PC-3 (cell line): Measurements from ENCODE around the gene MISP3. TPM values are rescaled to one million over a fixed set of nuclear protein-coding genes. Genes with fewer than 3 reads are reported as not detected.

Experiments
- ATAC-seq: fragments of 200-7000 bp; cut with Tn5 transposase; 2 replicates; pipeline ENCODE4 v1.9.1; 2020; ENCODE audit warnings: mild to moderate bottlenecking, moderate library complexity
- BruUV-seq: library from RNA; stranded (reverse); fragments of 400-500 nt; replicated peaks from 2 replicates; lab custom pipeline; 2021; lab: Mats Ljungman, UMichigan
- CTCF ChIA-PET: fragments of 300-600 bp; sonication (Branson Sonifier 250); formaldehyde crosslinking; loops from one replicate; lab custom pipeline; 2022; ENCODE audit warnings: antibody characterized with exemption; lab: Charles Lee
- POLR2A ChIA-PET: fragments of 300-600 bp; sonication (Branson Sonifier 250); formaldehyde crosslinking; loops from one replicate; lab custom pipeline; 2022; ENCODE audit warnings: antibody characterized with exemption; ENCODE audit not compliant: unreplicated experiment; lab: Charles Lee
- DNase-seq: peaks from one replicate; pipeline ENCODE4 v3.0.0-alpha.2; 2015
- H2AFZ ChIP-seq: fragments of 300-600 bp; sonication (generic); 2 replicates; pipeline ENCODE4 v1.6.0; 2016; ENCODE audit warnings: antibody characterized with exemption, low read length
- H3F3A ChIP-seq: fragments of 300-600 bp; sonication (generic); one replicate; pipeline ENCODE4 v1.6.0; 2017; ENCODE audit warnings: antibody characterized with exemption, low read length, control low read depth, mild to moderate bottlenecking; ENCODE audit not compliant: unreplicated experiment
- H3K27ac ChIP-seq: fragments of 300-600 bp; sonication (generic); 2 replicates; pipeline ENCODE4 v1.5.1; 2016; ENCODE audit warnings: mild to moderate bottlenecking, low read length
- H3K27me3 ChIP-seq: fragments of 300-600 bp; sonication (generic); 2 replicates; pipeline ENCODE4 v1.6.1; 2016; ENCODE audit warnings: low read length, mixed read lengths
- H3K36me3 ChIP-seq: fragments of 300-600 bp; sonication (generic); 2 replicates; pipeline ENCODE4 v1.6.1; 2016; ENCODE audit warnings: low read depth, mixed run types, low read length, mixed read lengths
- H3K4me1 ChIP-seq: fragments of 300-600 bp; sonication (generic); 2 replicates; pipeline ENCODE4 v1.5.1; 2016; ENCODE audit warnings: low read length; ENCODE audit not compliant: insufficient read depth
- H3K4me2 ChIP-seq: fragments of 300-600 bp; sonication (generic); 2 replicates; pipeline ENCODE4 v1.6.0; 2016; ENCODE audit warnings: low read length
- H3K4me3 ChIP-seq: fragments of 300-600 bp; sonication (generic); 2 replicates; pipeline ENCODE4 v1.5.1; 2016; ENCODE audit warnings: mild to moderate bottlenecking, low read length, mixed read lengths
- H3K79me2 ChIP-seq: fragments of 300-600 bp; sonication (generic); 2 replicates; pipeline ENCODE4 v1.6.1; 2017; ENCODE audit warnings: low read length, mixed read lengths
- H3K9ac ChIP-seq: fragments of 300-600 bp; sonication (generic); 2 replicates; pipeline ENCODE4 v1.6.0; 2016; ENCODE audit warnings: mild to moderate bottlenecking, low read length
- H3K9me2 ChIP-seq: fragments of 300-600 bp; sonication (generic); replicated peaks from 2 replicates; pipeline ENCODE4 v1.6.1; 2016; ENCODE audit warnings: mixed run types, low read length, mixed read lengths
- H3K9me3 ChIP-seq: fragments of 300-600 bp; sonication (generic); 2 replicates; pipeline ENCODE4 v1.6.1; 2016; ENCODE audit warnings: low read length, mixed read lengths
- H4K20me1 ChIP-seq: fragments of 300-600 bp; sonication (generic); 2 replicates; pipeline ENCODE4 v1.6.1; 2016; ENCODE audit warnings: low read length, mixed read lengths
- EZH2 ChIP-seq: fragments of 300-600 bp; sonication (generic); IDR thresholded peaks from one replicate; pipeline ENCODE4 v1.6.1; 2017; ENCODE audit warnings: antibody characterized with exemption, mild to moderate bottlenecking, low read length; ENCODE audit not compliant: unreplicated experiment
- EZH2phosphoT487 ChIP-seq: fragments of 300-600 bp; sonication (generic); IDR thresholded peaks from 2 replicates; pipeline ENCODE4 v1.6.1; 2018; ENCODE audit warnings: mild to moderate bottlenecking, antibody characterized with exemption, low read length, borderline replicate concordance
- intact Hi-C: fragments of 100-400 bp; cut with micrococcal nuclease; formaldehyde crosslinking; loops from 2 replicates; pipeline ENCODE4 v1.9.0; 2023
- total RNA-seq: library from RNA; depleted of rRNA; stranded (reverse); fragments of >200 nt; gene quantifications from 2 replicates; pipeline ENCODE4 v1.2.3, GENCODE V29; 2014
- TF ChIP-seq, protein P1 (sequence below): fragments of 300-600 bp; sonication (generic); conservative IDR thresholded peaks from 2 replicates; pipeline ENCODE4 v1.5.1; 2017; ENCODE audit warnings: antibody characterized with exemption, low read depth, mild to moderate bottlenecking, low read length

Gene MISP3
- total RNA-seq, 1 experiment from 2014 or later, result 6.1 TPM

DNA sequence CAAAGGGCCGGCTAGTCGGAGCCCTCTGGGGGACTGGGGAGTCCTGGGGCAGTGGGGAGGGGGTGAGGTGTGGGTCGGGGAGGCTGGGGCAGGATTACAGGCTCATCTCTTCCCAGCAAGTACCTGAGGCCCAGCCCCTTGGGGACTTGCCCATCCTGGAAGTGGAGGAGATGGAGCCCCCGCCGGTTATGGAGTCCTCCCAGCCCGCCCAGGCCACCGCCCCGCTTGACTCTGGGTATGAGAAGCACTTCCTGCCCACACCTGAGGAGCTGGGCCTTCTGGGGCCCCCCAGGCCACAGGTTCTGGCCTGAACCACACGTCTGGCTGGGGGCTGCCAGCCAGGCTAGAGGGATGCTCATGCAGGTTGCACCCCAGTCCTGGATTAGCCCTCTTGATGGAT is 20.6 kb upstream of the MISP3 start:
- intact Hi-C loops, result no loop called here
- Histone ChIP-seq H3K36me3 (peaks cover 6% of the 10 kb centered on the region), H3K27me3 (no peaks in the 10 kb centered on the region), H3F3A (no peaks in the 10 kb centered on the region), H3K27ac (no peak overlapping the region), H3K9me2 (no peaks in the 10 kb centered on the region), H3K4me3 (no peak overlapping the region), H3K9ac (no peak overlapping the region), H2AFZ (no peak overlapping the region), H3K4me2 (no peak overlapping the region), H3K79me2 (no peaks in the 10 kb centered on the region), H4K20me1 (no peaks in the 10 kb centered on the region), H3K9me3 (peaks cover 4% of the 10 kb centered on the region; the same call in 1 of the 2 replicates), H3K4me1 (no peaks in the 10 kb centered on the region)
- ATAC-seq, result no peak
- ChIA-PET CTCF (no interaction called here), POLR2A (interaction anchor here (0.6 kb wide), 1 partner anchor 201 kb away, joined by 4 read pairs; no protein-coding TSS in a partner anchor)
- DNase-seq, result no peak
- no TSS peak for BruUV-seq
- TF ChIP-seq, protein P1, sequence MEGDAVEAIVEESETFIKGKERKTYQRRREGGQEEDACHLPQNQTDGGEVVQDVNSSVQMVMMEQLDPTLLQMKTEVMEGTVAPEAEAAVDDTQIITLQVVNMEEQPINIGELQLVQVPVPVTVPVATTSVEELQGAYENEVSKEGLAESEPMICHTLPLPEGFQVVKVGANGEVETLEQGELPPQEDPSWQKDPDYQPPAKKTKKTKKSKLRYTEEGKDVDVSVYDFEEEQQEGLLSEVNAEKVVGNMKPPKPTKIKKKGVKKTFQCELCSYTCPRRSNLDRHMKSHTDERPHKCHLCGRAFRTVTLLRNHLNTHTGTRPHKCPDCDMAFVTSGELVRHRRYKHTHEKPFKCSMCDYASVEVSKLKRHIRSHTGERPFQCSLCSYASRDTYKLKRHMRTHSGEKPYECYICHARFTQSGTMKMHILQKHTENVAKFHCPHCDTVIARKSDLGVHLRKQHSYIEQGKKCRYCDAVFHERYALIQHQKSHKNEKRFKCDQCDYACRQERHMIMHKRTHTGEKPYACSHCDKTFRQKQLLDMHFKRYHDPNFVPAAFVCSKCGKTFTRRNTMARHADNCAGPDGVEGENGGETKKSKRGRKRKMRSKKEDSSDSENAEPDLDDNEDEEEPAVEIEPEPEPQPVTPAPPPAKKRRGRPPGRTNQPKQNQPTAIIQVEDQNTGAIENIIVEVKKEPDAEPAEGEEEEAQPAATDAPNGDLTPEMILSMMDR, result no peak
- TF ChIP-seq EZH2phosphoT487 (no peak), EZH2 (no peak)

DNA sequence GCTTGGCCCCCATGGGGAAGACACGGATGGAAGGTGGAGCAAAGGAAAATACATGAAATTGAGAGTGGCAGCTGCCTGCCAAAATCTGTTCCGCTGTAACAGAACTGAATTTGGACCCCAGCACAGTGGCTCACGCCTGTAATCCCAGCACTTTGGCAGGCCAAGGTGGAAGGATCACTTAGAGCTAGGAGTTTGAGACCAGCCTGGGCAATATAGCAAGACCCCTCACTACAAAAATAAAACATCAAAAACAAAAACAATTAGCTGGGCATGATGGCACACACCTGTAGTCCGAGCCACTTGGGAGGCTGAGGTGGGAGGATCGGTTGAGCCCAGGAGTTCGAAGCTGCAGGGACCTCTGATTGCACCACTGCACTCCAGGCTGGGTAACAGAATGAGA is 20.1 kb upstream of the MISP3 start:
- H3K27ac ChIP-seq, result no peak overlapping the region
- H3K36me3 ChIP-seq, result peaks cover 6% of the 10 kb centered on the region
- no peaks in the 10 kb centered on the region for H4K20me1 ChIP-seq
- no peaks in the 10 kb centered on the region for H3K4me1 ChIP-seq
- no peaks in the 10 kb centered on the region for H3K79me2 ChIP-seq
- no peaks in the 10 kb centered on the region for H3K9me2 ChIP-seq
- no peak for ATAC-seq
- BruUV-seq, result TSS peak; percentile 44
- H3K27me3 ChIP-seq, result no peaks in the 10 kb centered on the region
- H3K9ac ChIP-seq, result no peak overlapping the region
- intact Hi-C loops, result no loop called here
- H3K4me2 ChIP-seq, result no peak overlapping the region
- no peak for DNase-seq
- no peak overlapping the region for H3K4me3 ChIP-seq
- TF ChIP-seq EZH2 (no peak), EZH2phosphoT487 (no peak)
- ChIA-PET CTCF (no interaction called here), POLR2A (interaction anchor here (0.6 kb wide), 1 partner anchor 201 kb away, joined by 4 read pairs; no protein-coding TSS in a partner anchor)
- H2AFZ ChIP-seq, result no peak overlapping the region
- no peaks in the 10 kb centered on the region for H3F3A ChIP-seq
- peaks cover 4% of the 10 kb centered on the region; the same call in 1 of the 2 replicates for H3K9me3 ChIP-seq

DNA sequence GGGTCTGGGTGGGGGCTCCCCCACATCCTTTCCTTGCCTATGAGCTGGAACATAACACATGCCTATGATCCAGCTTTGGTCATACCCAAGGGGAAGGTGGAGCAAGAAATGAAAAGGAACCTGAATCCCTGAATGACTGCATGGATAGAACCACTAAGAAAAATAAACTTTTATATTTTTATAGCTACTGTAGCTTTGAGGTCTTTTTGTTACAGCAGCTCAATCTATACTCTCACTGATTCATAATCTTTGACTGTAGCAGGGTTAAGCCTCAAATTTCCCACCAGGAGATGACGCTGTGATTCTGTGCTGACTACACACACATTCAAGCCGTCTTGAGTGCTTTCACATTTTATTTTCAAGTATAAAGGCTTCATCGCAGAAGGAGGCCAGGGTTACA is 19.6 kb upstream of the MISP3 start:
- no peak overlapping the region for H2AFZ ChIP-seq
- no peak overlapping the region for H3K4me3 ChIP-seq
- intact Hi-C loops, result no loop called here
- peaks cover 6% of the 10 kb centered on the region for H3K36me3 ChIP-seq
- H3K9ac ChIP-seq, result no peak overlapping the region
- H3K9me3 ChIP-seq, result peaks cover 4% of the 10 kb centered on the region; the same call in 1 of the 2 replicates
- no peaks in the 10 kb centered on the region for H3F3A ChIP-seq
- no peaks in the 10 kb centered on the region for H4K20me1 ChIP-seq
- no peak overlapping the region for H3K27ac ChIP-seq
- no peak overlapping the region for H3K4me2 ChIP-seq
- H3K27me3 ChIP-seq, result no peaks in the 10 kb centered on the region
- POLR2A ChIA-PET, result no interaction called here
- ATAC-seq (no peak), DNase-seq (no peak)
- no peaks in the 10 kb centered on the region for H3K9me2 ChIP-seq
- peaks cover 4% of the 10 kb centered on the region for H3K4me1 ChIP-seq
- CTCF ChIA-PET, result no interaction called here
- BruUV-seq, result no TSS peak
- TF ChIP-seq EZH2phosphoT487 (no peak), EZH2 (no peak)
- TF ChIP-seq, protein P1, result no peak
- no peaks in the 10 kb centered on the region for H3K79me2 ChIP-seq
